ENCODE data around the gene BCLAF1.

DNA sequence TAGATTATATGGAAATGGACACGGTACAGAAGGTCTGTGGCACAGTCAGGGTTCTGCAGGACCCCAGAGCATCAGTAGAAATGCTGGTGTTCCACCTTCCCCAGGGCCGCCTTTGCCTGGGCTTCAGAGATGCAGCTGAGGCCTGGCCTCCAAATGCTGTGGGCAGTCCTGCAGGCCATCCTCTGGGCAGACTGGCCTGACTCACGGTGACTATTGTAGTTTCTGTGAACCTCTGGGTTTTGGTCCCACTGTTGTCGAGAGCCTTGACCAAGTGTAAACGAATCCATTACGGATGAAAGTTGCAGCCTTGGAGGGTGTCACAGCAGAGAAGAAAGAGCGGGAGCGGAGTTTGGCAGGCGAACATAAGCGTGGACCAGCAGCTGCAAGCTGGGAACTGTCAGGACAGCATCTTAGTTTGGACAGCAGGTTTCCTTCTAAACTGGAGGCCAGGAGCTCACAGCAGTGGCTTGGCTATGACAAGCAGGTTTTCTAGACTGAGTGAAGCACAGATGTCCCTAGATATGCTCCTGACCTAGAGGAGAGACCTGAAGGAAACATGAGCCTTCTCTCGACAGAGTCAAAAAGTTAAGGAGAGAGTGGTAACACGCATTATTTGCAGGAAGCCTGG, 46.2 kb upstream of the BCLAF1 start:
- TF ChIP-seq POLR2A (IDR thresholded peaks at IDR 0.05; ENCODE audit: borderline replicate concordance, extremely low read depth, insufficient read depth, insufficient read length) (no peak), EZH2 (IDR thresholded peaks at IDR 0.05) (no peak), JUND (IDR thresholded peaks at IDR 0.05) (no peak), CEBPB (IDR thresholded peaks at IDR 0.05; ENCODE audit: low read depth) (no peak), EZH2phosphoT487 (IDR thresholded peaks at IDR 0.05; ENCODE audit: borderline replicate concordance) (no peak), FOSL1 (IDR thresholded peaks at IDR 0.05; ENCODE audit: low read depth) (no peak), ELF1 (IDR thresholded peaks at IDR 0.05; ENCODE audit: borderline replicate concordance, low read depth) (no peak)
- TF ChIP-seq, protein P1, sequence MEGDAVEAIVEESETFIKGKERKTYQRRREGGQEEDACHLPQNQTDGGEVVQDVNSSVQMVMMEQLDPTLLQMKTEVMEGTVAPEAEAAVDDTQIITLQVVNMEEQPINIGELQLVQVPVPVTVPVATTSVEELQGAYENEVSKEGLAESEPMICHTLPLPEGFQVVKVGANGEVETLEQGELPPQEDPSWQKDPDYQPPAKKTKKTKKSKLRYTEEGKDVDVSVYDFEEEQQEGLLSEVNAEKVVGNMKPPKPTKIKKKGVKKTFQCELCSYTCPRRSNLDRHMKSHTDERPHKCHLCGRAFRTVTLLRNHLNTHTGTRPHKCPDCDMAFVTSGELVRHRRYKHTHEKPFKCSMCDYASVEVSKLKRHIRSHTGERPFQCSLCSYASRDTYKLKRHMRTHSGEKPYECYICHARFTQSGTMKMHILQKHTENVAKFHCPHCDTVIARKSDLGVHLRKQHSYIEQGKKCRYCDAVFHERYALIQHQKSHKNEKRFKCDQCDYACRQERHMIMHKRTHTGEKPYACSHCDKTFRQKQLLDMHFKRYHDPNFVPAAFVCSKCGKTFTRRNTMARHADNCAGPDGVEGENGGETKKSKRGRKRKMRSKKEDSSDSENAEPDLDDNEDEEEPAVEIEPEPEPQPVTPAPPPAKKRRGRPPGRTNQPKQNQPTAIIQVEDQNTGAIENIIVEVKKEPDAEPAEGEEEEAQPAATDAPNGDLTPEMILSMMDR (IDR thresholded peaks at IDR 0.05 in 2 of 3, conservative IDR thresholded peaks at IDR 0.05 in 1 of 3; ENCODE audit: borderline replicate concordance in 1 of 3, insufficient read depth in 1 of 3, low read depth in 2 of 3, low read length in 2 of 3), result no peak

All from HCT116 (cell line).